Endometrium (tissue), 2 donors: ENCODE data around the gene HEMK1.

Experiments
- FAIRE-seq: peaks from 2 replicates; lab custom pipeline; 2012; peaks lifted over from hg19 to GRCh38; lab: Jason Lieb, UNC
- donor health status: control.
- donor health status: control.

Gene HEMK1

DNA sequence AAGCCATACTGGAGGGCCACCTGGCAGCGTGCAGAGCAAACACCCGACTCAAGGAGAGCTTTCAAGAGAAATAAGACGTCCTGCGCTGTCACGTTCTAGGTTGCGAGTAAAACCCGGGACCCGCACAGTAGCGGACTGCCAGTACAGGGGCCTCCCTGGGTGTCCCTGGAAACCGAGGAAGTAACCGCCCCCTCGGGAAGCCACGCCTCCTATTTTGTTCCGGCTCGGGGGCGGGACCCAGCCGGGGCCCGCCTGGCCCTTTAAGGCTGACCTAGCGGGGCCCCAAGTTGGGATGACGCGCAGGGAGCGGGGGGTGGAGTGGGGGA lies 47.4 kb downstream of the HEMK1 start:
- FAIRE-seq = no peak

- no peak for FAIRE-seq
Measured at GRCh38 chr3:50617096-50617791, 47.9 kb downstream of the HEMK1 start, which contains the start of gene MAPKAPK3. Gene MAPKAPK3, plus strand, starts transcription at chr3:50617151. Its CDS starts 415 bp downstream, at chr3:50617566.

GRCh38 chr3:50617911-50618481 lies 48.7 kb downstream of the HEMK1 start:
- no peak for FAIRE-seq

DNA sequence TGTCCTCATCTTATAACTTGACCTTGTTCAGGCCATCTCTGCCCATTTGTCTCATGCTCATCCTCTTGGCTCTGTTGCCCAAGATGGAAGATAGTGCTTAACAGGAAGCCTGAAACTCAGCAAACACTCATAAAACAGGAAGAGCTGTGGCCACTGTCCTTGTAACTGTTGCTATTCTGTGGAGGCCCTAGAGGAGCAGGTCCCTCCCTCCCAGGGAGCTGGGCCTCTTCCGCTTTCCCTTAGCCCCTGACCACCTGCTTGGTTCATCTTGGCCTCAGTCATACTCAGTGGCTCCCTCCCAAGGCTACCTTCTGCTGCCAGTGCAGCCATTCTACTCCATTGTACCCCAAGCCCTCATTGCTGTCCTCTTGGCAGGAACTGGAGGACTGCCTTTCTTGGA lies 51.1 kb downstream of the HEMK1 start:
- no peak for FAIRE-seq

- FAIRE-seq = no peak
Measured at GRCh38 chr3:50620820-50621219, 51.5 kb downstream of the HEMK1 start.

DNA sequence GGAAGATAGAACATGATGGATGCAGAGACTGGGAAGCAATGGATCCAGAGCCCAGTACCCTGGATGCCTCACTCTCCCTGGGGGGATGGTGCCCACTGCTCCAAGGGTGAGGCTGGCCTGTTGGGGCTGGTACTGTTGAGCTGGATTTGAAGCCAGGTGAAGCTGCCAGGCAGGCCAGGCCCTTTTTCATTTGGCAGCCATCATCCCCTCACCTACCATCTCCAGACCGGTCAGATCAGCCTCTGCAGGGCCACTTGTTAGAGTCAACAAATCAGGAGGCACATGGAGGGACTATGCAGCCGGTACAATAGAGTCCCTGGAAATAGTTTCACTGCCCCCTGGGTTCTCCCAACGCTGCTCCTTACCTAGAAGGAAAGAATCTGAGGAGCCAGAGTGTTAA lies 53.6 kb downstream of the HEMK1 start:
- FAIRE-seq = no peak

DNA sequence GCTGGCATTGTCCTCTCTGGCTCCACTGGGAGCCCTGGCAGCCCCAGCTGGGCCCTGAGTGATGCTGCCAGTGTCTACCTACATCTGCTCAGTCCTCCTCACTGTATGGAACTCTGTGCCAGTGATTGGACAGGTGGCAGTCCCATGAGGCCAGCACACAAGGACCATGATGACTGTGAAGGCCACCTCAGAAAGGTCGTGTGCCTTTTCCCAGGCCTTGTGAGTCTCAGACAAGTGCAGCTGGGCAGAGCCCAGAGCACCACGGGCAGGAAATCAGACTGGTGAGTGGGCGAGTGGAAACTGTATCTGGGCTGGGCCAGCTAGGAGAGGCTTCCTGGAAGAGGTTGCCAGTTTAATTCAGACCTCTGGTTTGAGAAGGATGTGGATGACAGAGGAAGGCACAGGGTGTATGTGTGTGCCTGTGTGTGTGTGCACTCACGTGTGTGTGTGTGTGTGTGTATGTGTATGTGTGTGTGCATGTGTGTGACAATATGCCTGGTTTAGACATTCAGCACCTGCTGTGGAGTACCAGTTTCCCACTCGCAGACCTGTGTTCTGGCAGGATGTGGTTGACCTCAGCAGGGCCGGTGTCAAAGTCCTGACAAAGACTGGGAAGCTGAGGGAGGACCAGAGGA lies 54.6 kb downstream of the HEMK1 start:
- no peak for FAIRE-seq

DNA sequence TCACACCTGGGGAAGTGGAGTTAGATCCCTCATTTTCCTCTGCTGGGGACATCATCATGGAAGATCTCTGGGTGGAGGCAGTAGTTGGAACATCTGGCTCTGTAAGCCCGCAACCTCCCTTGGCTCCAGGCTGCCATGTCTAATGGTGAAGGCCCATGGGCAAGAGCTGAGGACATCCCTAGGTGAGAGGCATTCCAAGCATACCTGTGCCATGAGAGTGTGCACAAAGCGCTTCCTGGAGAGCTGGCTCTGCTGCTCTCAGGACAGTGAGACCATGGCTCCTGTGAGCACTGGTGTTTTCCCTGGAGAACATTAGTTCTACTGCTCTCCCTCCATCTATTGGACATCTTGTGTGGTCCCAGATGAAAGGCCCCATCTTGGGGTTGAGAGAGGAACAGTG lies 55.3 kb downstream of the HEMK1 start:
- no peak for FAIRE-seq

- no peak for FAIRE-seq
Measured at GRCh38 chr3:50625231-50626182, 56.2 kb downstream of the HEMK1 start.

DNA sequence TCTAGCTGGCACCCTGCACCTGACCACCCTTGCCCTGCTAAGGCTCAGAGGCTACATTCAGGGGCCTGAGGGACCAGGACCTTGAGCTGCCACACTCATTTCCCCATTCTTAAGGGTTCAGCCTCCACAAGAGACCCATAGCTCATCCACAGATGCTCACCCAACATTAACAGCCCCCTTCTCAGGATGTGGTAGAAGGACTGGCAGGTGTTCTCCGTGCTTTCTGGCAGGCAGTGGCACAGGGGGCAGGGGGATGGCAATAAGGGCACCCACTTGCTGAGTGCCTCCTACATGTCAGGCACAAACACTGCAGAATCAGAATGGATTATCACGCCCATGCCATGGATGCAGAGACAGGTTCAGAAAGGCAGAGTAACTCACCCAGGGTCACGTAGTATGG lies 57.1 kb downstream of the HEMK1 start:
- FAIRE-seq = no peak

GRCh38 chr3:50627407-50628051 lies 58.2 kb downstream of the HEMK1 start:
- FAIRE-seq = no peak

GRCh38 chr3:50628601-50629000 lies 59.3 kb downstream of the HEMK1 start:
- no peak for FAIRE-seq

DNA sequence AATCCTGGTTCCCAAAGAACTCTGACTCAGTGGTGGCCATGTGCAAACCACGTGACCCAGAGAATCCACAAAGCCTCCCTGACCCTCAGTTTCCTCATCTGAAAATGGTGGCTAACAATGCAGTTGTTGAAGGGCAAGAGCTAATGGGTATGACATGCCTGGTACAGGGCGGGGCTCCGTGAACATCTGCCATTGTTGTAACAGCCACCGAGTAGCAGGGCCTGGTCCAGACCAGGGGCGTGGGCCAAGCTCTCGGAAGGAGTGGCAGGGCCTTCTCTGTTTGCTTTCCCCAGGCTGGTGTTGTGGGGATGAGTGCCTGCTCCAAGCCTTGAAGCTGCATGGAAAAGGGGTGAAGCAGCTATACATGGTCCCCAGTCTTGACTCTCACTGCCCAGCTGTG lies 61.1 kb downstream of the HEMK1 start:
- no peak for FAIRE-seq

GRCh38 chr3:50630877-50631276 lies 61.6 kb downstream of the HEMK1 start:
- no peak for FAIRE-seq

GRCh38 chr3:50632450-50632849 lies 63.1 kb downstream of the HEMK1 start:
- no peak for FAIRE-seq

GRCh38 chr3:50633230-50633790 lies 64.0 kb downstream of the HEMK1 start:
- FAIRE-seq = no peak

GRCh38 chr3:50635066-50635465 lies 65.7 kb downstream of the HEMK1 start:
- no peak for FAIRE-seq

DNA sequence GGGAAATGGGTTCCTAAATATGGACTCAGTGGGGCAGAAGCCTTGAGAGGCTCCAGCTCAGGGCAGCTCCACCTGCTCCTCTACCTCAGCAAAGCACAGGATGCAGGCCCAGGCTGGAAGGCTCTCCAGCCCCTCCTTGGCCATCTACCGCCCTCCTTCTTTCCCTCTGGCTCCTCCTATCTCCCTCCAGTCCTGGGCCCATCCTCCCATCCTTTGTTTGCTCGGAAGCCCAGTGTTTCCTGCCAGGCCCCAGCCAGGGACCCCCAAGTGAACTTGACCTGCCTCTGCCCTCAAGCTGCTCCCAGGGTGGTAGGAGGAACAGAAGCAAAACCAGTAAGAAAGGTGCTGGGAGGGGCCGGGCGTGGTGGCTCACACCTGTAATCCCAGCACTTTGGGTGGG lies 67.7 kb downstream of the HEMK1 start:
- FAIRE-seq = no peak

DNA sequence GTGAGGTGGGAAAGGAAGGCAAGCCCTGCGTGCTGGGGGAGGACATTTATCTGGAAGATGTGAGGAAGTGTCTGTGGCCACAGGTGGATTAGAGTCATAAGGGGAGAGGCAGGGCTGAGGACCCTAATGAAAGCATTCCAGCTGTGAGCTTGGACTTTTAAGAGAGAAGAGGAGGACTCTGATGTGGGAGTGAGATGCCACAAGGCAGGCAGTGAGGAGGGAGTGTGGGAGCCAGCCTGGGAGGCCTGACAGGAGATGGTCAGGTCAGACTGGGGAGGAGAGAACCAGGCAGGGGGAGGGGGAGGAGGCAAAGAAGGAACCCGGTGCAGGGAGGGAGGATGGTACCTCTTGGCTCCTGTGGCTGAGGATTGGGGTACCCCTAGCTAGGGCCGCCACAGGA lies 68.6 kb downstream of the HEMK1 start:
- FAIRE-seq = no peak

DNA sequence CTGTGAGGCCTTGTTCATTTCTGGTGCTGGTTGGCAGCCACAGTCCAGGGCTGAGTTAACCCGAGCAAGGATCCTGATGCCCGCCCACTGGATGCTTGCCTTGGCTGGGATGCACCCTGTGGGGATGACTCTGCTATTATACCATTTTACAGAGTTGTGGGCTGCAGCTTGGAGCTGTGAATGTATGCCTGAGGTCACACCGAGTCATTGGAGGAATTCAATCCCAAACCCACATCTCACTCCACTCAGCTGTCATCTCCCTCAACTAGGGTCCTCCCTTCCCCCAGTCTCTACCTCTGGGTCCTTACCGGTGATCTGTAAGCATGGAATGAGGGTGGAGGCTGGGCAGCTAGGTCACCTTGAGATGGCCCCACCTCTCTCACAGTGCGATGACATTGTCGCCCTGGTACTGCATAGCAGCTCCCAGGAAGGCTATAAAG lies 69.8 kb downstream of the HEMK1 start:
- FAIRE-seq = no peak

- no peak for FAIRE-seq
Measured at GRCh38 chr3:50642382-50642781, 73.1 kb downstream of the HEMK1 start.

- FAIRE-seq = no peak
Measured at GRCh38 chr3:50644561-50644960, 75.2 kb downstream of the HEMK1 start.
